CD4-positive, alpha-beta T cell treated with Interleukin-15 for 4 hours (primary cell): Measurements from ENCODE around the gene PRKCH.

Experiments
- DNase-seq: peaks from one replicate; pipeline ENCODE4 v3.0.0-alpha.2; 2020; ENCODE audit warnings: low spot score

Gene PRKCH

GRCh38 chr14:61475316-61475715 is 153.9 kb downstream of the PRKCH start:
- peak; percentile 56 for DNase-seq

- DNase-seq = no peak
Observed at GRCh38 chr14:61476105-61476753, 154.8 kb downstream of the PRKCH start.

GRCh38 chr14:61476754-61477410 is 155.5 kb downstream of the PRKCH start:
- DNase-seq = peak; percentile 83

- DNase-seq = no peak
Observed at GRCh38 chr14:61477712-61478462, 156.5 kb downstream of the PRKCH start.

GRCh38 chr14:61478971-61479473 is 157.6 kb downstream of the PRKCH start:
- no peak for DNase-seq

- DNase-seq = no peak
Observed at GRCh38 chr14:61479746-61480502, 158.5 kb downstream of the PRKCH start.

- DNase-seq = no peak
Observed at GRCh38 chr14:61480704-61481285, 159.4 kb downstream of the PRKCH start.

GRCh38 chr14:61481701-61482100 is 160.3 kb downstream of the PRKCH start:
- no peak for DNase-seq

- DNase-seq = no peak
Observed at GRCh38 chr14:61482348-61483206, 161.2 kb downstream of the PRKCH start.

GRCh38 chr14:61483476-61483875 is 162.1 kb downstream of the PRKCH start:
- no peak for DNase-seq

GRCh38 chr14:61484031-61484430 is 162.7 kb downstream of the PRKCH start:
- DNase-seq = no peak

- DNase-seq = no peak
Observed at GRCh38 chr14:61484826-61485584, 163.6 kb downstream of the PRKCH start.

- DNase-seq = no peak
Observed at GRCh38 chr14:61485661-61486060, 164.3 kb downstream of the PRKCH start.

- DNase-seq = no peak
Observed at GRCh38 chr14:61486930-61487495, 165.6 kb downstream of the PRKCH start.

GRCh38 chr14:61488417-61489401 is 167.3 kb downstream of the PRKCH start:
- DNase-seq = no peak

GRCh38 chr14:61489512-61489911 is 168.1 kb downstream of the PRKCH start:
- DNase-seq = no peak

- DNase-seq = no peak
Observed at GRCh38 chr14:61489932-61490331, 168.6 kb downstream of the PRKCH start.

GRCh38 chr14:61491224-61491623 is 169.8 kb downstream of the PRKCH start:
- DNase-seq = no peak
